ENCODE data around the gene ALDH5A1.

The ALDH5A1 gene

DNA sequence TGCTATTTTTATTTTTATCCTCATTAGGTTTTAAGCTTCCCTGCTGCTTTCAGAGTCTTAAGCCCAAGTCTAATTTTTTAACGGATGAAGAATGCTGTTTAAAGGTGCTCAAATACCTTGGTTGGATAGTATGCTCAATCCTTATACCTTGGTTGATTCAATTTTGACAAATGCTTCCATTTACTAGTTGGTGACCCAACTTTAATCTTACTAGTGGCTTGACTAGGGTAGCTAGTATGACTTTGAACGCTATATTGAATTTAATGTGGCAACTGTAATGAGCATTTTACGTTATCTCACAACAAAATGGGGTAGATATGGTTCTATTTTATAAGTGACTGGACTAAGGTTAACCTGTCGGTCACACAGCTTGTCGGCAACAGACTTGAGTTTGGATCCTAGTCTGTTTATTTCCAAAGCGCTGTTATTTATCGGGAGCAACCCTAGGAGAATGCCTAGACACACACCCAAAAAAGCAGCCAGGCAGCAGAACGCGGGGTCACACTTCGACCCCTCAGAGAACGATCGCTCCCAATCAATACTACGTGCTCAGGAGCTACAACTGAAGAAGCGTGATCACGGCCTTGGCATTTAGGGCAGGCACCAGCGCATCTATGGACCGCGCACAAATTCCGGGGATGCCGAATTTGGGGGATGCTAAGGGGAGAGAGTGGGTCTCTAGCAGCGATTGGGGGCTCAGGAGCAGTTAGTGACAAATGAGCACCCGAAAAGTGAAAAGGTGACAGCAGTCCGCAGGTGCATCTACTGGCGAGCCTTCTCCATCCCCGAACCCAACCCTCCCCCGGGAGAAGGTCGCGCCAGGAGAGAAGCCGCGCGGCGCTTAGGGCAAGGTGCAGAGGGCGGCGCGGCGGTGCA lies 586 bp upstream of the ALDH5A1 start:
- H3K27ac ChIP-seq, result peak overlapping the region; percentile 77 to 85
- DNase-seq (ENCODE audit: low spot score), result no peak
- TF ChIP-seq, protein P1, sequence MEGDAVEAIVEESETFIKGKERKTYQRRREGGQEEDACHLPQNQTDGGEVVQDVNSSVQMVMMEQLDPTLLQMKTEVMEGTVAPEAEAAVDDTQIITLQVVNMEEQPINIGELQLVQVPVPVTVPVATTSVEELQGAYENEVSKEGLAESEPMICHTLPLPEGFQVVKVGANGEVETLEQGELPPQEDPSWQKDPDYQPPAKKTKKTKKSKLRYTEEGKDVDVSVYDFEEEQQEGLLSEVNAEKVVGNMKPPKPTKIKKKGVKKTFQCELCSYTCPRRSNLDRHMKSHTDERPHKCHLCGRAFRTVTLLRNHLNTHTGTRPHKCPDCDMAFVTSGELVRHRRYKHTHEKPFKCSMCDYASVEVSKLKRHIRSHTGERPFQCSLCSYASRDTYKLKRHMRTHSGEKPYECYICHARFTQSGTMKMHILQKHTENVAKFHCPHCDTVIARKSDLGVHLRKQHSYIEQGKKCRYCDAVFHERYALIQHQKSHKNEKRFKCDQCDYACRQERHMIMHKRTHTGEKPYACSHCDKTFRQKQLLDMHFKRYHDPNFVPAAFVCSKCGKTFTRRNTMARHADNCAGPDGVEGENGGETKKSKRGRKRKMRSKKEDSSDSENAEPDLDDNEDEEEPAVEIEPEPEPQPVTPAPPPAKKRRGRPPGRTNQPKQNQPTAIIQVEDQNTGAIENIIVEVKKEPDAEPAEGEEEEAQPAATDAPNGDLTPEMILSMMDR (IDR thresholded peaks at IDR 0.05), result peak; percentile 31
- peak overlapping the region; percentile 78 for H3K4me3 ChIP-seq

DNA sequence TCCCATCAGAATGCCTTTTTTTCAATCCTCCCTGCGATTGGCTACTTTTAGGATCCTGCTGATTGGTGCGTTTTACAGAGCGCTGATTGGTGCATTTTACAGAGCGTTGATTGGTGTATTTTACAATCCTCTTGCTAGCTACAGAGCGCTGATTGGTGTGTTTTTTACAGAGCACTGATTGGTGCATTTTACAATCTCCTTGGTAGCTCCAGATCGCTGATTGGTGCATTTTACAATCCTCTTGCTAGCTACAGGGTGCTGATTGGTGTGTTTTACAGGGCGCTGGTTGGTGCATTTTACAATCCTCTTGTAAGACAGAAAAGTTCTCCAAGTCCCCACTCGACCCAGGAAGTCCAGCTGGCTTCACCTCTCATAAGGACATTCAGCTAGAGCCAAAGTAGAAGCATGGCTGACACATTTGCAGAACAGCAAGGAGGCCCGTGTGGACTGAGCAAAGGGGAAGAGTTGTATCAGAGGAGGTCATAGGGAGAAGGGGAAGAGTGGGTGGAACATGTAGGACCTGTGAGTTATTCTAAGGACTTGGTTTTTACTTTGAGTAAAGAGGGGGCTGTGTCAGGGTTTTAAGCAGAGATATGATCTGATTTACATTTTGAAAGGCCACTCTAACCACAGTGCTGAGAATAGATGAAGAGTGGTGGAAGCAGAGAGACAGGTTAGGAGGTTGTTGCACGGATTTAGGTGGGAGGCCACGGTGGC lies 2.6 kb downstream of the ALDH5A1 start:
- no peak overlapping the region for H3K27ac ChIP-seq
- DNase-seq (ENCODE audit: low spot score), result no peak

DNA sequence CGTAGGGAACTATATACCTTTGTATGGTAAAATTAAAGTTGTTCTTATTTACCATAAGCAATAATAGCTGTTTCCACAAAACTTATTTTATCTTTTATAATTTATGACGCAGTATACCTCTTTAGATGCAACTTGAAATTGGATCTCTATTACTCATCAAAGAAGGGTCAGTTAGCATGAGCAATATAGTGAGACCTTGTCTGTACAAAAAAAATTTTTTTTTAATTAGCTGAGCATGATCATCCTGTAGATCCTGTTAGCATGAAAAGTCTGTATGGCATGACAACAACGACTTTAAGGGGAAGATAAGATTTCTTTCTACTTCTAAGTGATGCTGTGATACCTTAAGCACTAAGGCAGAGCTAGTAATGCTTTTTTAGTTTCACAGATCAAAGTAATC lies 5.9 kb downstream of the ALDH5A1 start:
- TF ChIP-seq, protein P1 (IDR thresholded peaks at IDR 0.05), result no peak
- DNase-seq (ENCODE audit: low spot score), result no peak
- no peak overlapping the region for H3K4me3 ChIP-seq
- H3K27ac ChIP-seq, result no peak overlapping the region

More for the DNA sequence above, 2.6 kb downstream of the ALDH5A1 start:
- TF ChIP-seq, protein P1 (IDR thresholded peaks at IDR 0.05), result no peak
- no peak overlapping the region for H3K4me3 ChIP-seq

DNA sequence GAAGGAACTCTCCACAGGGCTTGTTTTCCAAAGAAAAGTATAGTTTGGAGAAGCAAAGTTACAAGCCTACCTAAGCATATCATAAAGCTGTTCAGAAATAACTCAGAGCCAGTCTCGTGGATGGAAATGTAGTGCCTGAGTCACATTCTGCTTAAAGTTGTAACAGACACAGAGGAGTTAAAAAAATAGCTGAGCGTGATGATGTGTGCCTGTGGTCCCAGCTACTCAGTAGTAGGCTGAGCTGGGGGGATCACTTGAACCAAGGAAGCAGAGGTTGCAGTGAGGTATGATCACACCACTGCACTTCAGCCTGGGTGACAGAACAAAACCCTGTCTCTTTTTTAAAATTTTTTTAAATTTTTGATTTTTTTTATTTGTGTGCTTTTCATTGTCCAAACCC lies 6.6 kb downstream of the ALDH5A1 start:
- DNase-seq (ENCODE audit: low spot score), result no peak
- no peak overlapping the region for H3K4me3 ChIP-seq
- no peak overlapping the region for H3K27ac ChIP-seq
- TF ChIP-seq, protein P1 (IDR thresholded peaks at IDR 0.05), result no peak

- H3K27ac ChIP-seq, result no peak overlapping the region
- DNase-seq (ENCODE audit: low spot score), result no peak
- TF ChIP-seq, protein P1 (IDR thresholded peaks at IDR 0.05), result no peak
Observed at GRCh38 chr6:24501914-24502313, 7.1 kb downstream of the ALDH5A1 start.

DNA sequence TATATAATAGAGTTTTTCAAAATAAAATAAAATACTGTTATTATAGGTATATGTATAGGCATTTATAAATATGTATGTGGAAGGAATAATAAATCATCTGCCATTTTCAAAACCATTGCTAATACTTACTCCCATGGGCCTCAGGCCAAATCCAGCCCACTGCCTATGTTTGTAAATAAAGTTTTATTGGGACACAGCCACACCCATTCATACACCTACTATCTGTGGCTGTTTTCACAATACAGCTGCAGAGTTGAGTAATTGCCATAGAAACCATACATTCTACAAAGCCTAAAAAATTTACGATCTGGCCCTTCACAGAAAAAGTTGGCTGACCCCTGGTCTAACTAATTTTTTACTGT lies 9.5 kb downstream of the ALDH5A1 start:
- Histone ChIP-seq H3K27ac (no peak overlapping the region), H3K4me3 (no peak overlapping the region)
- TF ChIP-seq, protein P1 (IDR thresholded peaks at IDR 0.05), result no peak
- no peak for DNase-seq (ENCODE audit: low spot score)

More at GRCh38 chr6:24501914-24502313, 7.1 kb downstream of the ALDH5A1 start:
- H3K4me3 ChIP-seq, result no peak overlapping the region
